Neural progenitor cell (in vitro differentiated cells): ENCODE measurements around the gene SMCO2. TPM values are rescaled to one million over a fixed set of nuclear protein-coding genes. Genes with fewer than 3 reads are reported as not detected.

Experiments used
- DNase-seq: peaks from one replicate; pipeline ENCODE4 v3.0.0-alpha.2; 2016; ENCODE audit warnings: low spot score
- H2AFZ ChIP-seq: fragments of 200-600 bp; sonication (generic); replicated peaks from 2 replicates; pipeline ENCODE4 v1.6.1; 2016; ENCODE audit warnings: antibody characterized with exemption
- H3F3A ChIP-seq: fragments of 200-600 bp; sonication (generic); 2 replicates; pipeline ENCODE4 v1.6.1; 2016; ENCODE audit warnings: antibody characterized with exemption, low read depth
- H3K27ac ChIP-seq: fragments of 200-600 bp; sonication (generic); 2 replicates; pipeline ENCODE4 v1.5.1; 2016; ENCODE audit warnings: mild to moderate bottlenecking
- H3K27me3 ChIP-seq: fragments of 200-600 bp; sonication (generic); 2 replicates; pipeline ENCODE4 v1.6.1; 2016; ENCODE audit warnings: mild to moderate bottlenecking, moderate library complexity
- H3K36me3 ChIP-seq: fragments of 200-600 bp; sonication (generic); 2 replicates; pipeline ENCODE4 v1.5.1; 2016
- H3K4me1 ChIP-seq: fragments of 200-600 bp; sonication (generic); 2 replicates; pipeline ENCODE4 v1.6.1; 2016; ENCODE audit warnings: mixed run types
- H3K4me2 ChIP-seq: fragments of 200-600 bp; sonication (generic); 2 replicates; pipeline ENCODE4 v1.6.1; 2016
- H3K4me3 ChIP-seq: fragments of 200-600 bp; sonication (generic); 2 replicates; pipeline ENCODE4 v1.5.1; 2016
- H3K79me2 ChIP-seq: fragments of 200-600 bp; sonication (generic); 2 replicates; pipeline ENCODE4 v1.6.1; 2016; ENCODE audit warnings: low read depth
- H3K9ac ChIP-seq: fragments of 200-600 bp; sonication (generic); 2 replicates; pipeline ENCODE4 v1.6.1; 2016
- H3K9me3 ChIP-seq: fragments of 200-600 bp; sonication (generic); 2 replicates; pipeline ENCODE4 v1.5.1; 2016; ENCODE audit warnings: low read depth
- H4K20me1 ChIP-seq: fragments of 200-600 bp; sonication (generic); 2 replicates; pipeline ENCODE4 v1.6.1; 2016; ENCODE audit warnings: low read depth
- H3K27ac Mint-ChIP-seq: 3 replicates; pipeline ENCODE4 v1.8.0; 2021; ENCODE audit warnings: mixed read lengths
- H3K27me3 Mint-ChIP-seq: 2 replicates; pipeline ENCODE4 v1.8.0; 2022; ENCODE audit warnings: low read depth, mild to moderate bottlenecking, inconsistent platforms, moderate library complexity, mixed read lengths; ENCODE audit not compliant: insufficient read depth
- H3K36me3 Mint-ChIP-seq: 3 replicates; pipeline ENCODE4 v1.8.0; 2021; ENCODE audit warnings: mixed read lengths
- H3K4me1 Mint-ChIP-seq: 3 replicates; pipeline ENCODE4 v1.8.0; 2021; ENCODE audit warnings: mixed read lengths
- H3K4me3 Mint-ChIP-seq: 3 replicates; pipeline ENCODE4 v1.8.0; 2021; ENCODE audit warnings: mild to moderate bottlenecking, moderate library complexity, mixed read lengths
- H3K9me3 Mint-ChIP-seq: 3 replicates; pipeline ENCODE4 v1.8.0; 2020; ENCODE audit warnings: mixed read lengths
- EZH2 ChIP-seq: fragments of 200-600 bp; sonication (generic); IDR thresholded peaks from 2 replicates; pipeline ENCODE4 v1.6.1; 2017; ENCODE audit warnings: antibody characterized with exemption, mild to moderate bottlenecking, moderate library complexity
- EZH2phosphoT487 ChIP-seq: fragments of 200-600 bp; sonication (generic); IDR thresholded peaks from 2 replicates; pipeline ENCODE4 v1.6.1; 2017; ENCODE audit warnings: antibody characterized with exemption
- total RNA-seq: library from RNA; depleted of rRNA; stranded (reverse); fragments of >200 nt; gene quantifications from 2 replicates; pipeline ENCODE4 v1.2.3, GENCODE V29; 2015; ENCODE audit warnings: low replicate concordance
- TF ChIP-seq, protein P1 (sequence below): fragments of 200-600 bp; sonication (generic); IDR thresholded peaks from 2 replicates; pipeline ENCODE4 v1.5.1; 2017; ENCODE audit warnings: antibody characterized with exemption, mild to moderate bottlenecking

Gene SMCO2
- total RNA-seq, 1 donor from 2014 or later, result not detected

DNA sequence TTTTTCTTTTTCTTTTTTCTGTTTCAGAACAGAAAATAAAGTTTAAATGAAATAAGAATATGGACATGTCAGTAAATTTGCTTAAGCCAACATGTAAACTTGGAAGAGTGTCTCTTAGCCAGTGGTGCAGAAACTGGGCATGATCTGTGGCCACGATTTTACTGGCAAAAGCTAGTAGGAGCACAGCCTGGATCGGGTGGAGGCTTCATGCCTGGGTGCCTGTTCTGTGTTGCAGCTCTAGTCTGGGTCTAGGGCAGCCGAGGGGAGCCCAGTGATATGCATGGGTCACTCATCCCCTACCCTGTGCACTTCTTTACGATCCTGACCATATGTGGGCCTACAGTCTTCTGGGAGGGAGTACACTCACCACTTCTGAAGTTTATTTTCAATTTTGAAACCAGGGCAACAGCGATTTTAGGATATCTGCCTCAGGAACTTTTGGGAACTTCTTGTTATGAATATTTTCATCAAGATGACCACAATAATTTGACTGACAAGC, 45.6 kb upstream of the SMCO2 start:
- no peaks in the 10 kb centered on the region for H3K9me3 ChIP-seq
- H3K36me3 ChIP-seq, result peaks cover 4% of the 10 kb centered on the region
- H2AFZ ChIP-seq, result no peak overlapping the region
- Mint-ChIP-seq H3K36me3 (peaks cover 9% of the 10 kb centered on the region), H3K9me3 (peaks cover 14% of the 10 kb centered on the region), H3K27ac (no peak overlapping the region), H3K4me1 (no peaks in the 10 kb centered on the region), H3K27me3 (no peaks in the 10 kb centered on the region), H3K4me3 (no peak overlapping the region)
- TF ChIP-seq EZH2 (no peak), EZH2phosphoT487 (no peak)
- TF ChIP-seq, protein P1, sequence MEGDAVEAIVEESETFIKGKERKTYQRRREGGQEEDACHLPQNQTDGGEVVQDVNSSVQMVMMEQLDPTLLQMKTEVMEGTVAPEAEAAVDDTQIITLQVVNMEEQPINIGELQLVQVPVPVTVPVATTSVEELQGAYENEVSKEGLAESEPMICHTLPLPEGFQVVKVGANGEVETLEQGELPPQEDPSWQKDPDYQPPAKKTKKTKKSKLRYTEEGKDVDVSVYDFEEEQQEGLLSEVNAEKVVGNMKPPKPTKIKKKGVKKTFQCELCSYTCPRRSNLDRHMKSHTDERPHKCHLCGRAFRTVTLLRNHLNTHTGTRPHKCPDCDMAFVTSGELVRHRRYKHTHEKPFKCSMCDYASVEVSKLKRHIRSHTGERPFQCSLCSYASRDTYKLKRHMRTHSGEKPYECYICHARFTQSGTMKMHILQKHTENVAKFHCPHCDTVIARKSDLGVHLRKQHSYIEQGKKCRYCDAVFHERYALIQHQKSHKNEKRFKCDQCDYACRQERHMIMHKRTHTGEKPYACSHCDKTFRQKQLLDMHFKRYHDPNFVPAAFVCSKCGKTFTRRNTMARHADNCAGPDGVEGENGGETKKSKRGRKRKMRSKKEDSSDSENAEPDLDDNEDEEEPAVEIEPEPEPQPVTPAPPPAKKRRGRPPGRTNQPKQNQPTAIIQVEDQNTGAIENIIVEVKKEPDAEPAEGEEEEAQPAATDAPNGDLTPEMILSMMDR, result no peak
- no peaks in the 10 kb centered on the region for H3K27me3 ChIP-seq
- H3K9ac ChIP-seq, result no peak overlapping the region
- no peaks in the 10 kb centered on the region for H4K20me1 ChIP-seq
- H3F3A ChIP-seq, result no peaks in the 10 kb centered on the region
- H3K79me2 ChIP-seq, result no peaks in the 10 kb centered on the region
- no peak overlapping the region for H3K4me3 ChIP-seq
- no peak overlapping the region for H3K27ac ChIP-seq
- no peak for DNase-seq
- H3K4me1 ChIP-seq, result no peaks in the 10 kb centered on the region
- H3K4me2 ChIP-seq, result no peak overlapping the region

DNA sequence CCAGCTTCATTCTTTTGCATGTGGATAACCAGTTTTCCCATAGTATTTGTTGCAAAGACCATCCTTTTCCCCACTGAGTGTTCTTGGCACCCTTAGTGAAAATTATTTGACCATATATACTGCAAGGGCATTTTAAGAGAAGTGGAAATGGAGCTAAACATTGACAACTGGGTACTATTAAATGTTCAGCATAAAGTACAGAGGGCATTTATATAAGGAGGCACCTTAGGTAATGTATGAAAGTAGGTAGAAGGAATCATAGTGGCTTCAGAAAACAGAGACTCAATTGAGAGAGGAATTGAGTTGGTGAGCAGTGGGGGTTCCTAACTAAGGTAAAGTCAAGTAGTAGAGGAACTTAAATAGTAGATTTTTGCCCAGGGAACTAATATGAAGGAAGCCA, 34.5 kb upstream of the SMCO2 start:
- no peaks in the 10 kb centered on the region for H3K27me3 ChIP-seq
- H3K4me2 ChIP-seq, result no peak overlapping the region
- Mint-ChIP-seq H3K9me3 (peaks cover 7% of the 10 kb centered on the region), H3K27me3 (no peaks in the 10 kb centered on the region), H3K27ac (no peak overlapping the region), H3K4me1 (no peaks in the 10 kb centered on the region), H3K4me3 (no peak overlapping the region), H3K36me3 (no peaks in the 10 kb centered on the region)
- no peaks in the 10 kb centered on the region for H4K20me1 ChIP-seq
- H2AFZ ChIP-seq, result no peak overlapping the region
- no peaks in the 10 kb centered on the region for H3K9me3 ChIP-seq
- no peaks in the 10 kb centered on the region for H3F3A ChIP-seq
- TF ChIP-seq EZH2phosphoT487 (no peak), EZH2 (no peak)
- TF ChIP-seq, protein P1, result no peak
- H3K4me3 ChIP-seq, result no peak overlapping the region
- H3K9ac ChIP-seq, result no peak overlapping the region
- H3K36me3 ChIP-seq, result no peaks in the 10 kb centered on the region
- no peaks in the 10 kb centered on the region for H3K4me1 ChIP-seq
- H3K79me2 ChIP-seq, result no peaks in the 10 kb centered on the region
- H3K27ac ChIP-seq, result no peak overlapping the region
- no peak for DNase-seq

- Histone ChIP-seq H3K27ac (no peak overlapping the region), H3K4me1 (no peaks in the 10 kb centered on the region), H3K27me3 (no peaks in the 10 kb centered on the region), H4K20me1 (no peaks in the 10 kb centered on the region), H3K4me3 (no peak overlapping the region), H3K79me2 (no peaks in the 10 kb centered on the region), H3K4me2 (no peak overlapping the region), H2AFZ (no peak overlapping the region), H3K9ac (no peak overlapping the region), H3F3A (no peaks in the 10 kb centered on the region), H3K36me3 (no peaks in the 10 kb centered on the region), H3K9me3 (no peaks in the 10 kb centered on the region)
- no peak for TF ChIP-seq EZH2
- TF ChIP-seq, protein P1, result no peak
- no peak for TF ChIP-seq EZH2phosphoT487
- Mint-ChIP-seq H3K9me3 (no peaks in the 10 kb centered on the region), H3K36me3 (peaks cover 11% of the 10 kb centered on the region), H3K4me1 (no peaks in the 10 kb centered on the region), H3K27ac (no peak overlapping the region), H3K27me3 (peaks cover 2% of the 10 kb centered on the region), H3K4me3 (no peak overlapping the region)
- DNase-seq, result no peak
Measured at GRCh38 chr12:27422697-27423096, 23.8 kb upstream of the SMCO2 start.
